Trophoblast cell (in vitro differentiated cells and primary cell): Measurements from ENCODE around the gene HAGHL.

Experiments
- DNase-seq, 2 donors: peaks; one replicate each; pipeline ENCODE4 v3.0.0-alpha.2; 2016
- H2AFZ ChIP-seq: 2 replicates; pipeline ENCODE4 v1.6.1; 2013; ENCODE audit warnings: low read length, moderate library complexity, mild to moderate bottlenecking; ENCODE audit not compliant: insufficient read depth, poor library complexity
- H2AK5ac ChIP-seq: 2 replicates; pipeline ENCODE4 v1.6.1; 2013; ENCODE audit warnings: mild to moderate bottlenecking, low read length
- H2BK120ac ChIP-seq: 2 replicates; pipeline ENCODE4 v1.6.1; 2013; ENCODE audit warnings: low read length, mild to moderate bottlenecking, moderate library complexity; ENCODE audit not compliant: insufficient read depth, poor library complexity
- H2BK12ac ChIP-seq: 2 replicates; pipeline ENCODE4 v1.6.1; 2013; ENCODE audit warnings: mild to moderate bottlenecking, low read length, moderate library complexity
- H2BK5ac ChIP-seq: 2 replicates; pipeline ENCODE4 v1.6.1; 2013; ENCODE audit warnings: low read length, low read depth, moderate library complexity, mild to moderate bottlenecking; ENCODE audit not compliant: poor library complexity
- H3K14ac ChIP-seq: 2 replicates; pipeline ENCODE4 v1.6.1; 2013; ENCODE audit warnings: mild to moderate bottlenecking, low read length
- H3K18ac ChIP-seq: 2 replicates; pipeline ENCODE4 v1.6.1; 2013; ENCODE audit warnings: mild to moderate bottlenecking, low read length
- H3K23ac ChIP-seq: 2 replicates; pipeline ENCODE4 v1.6.1; 2013; ENCODE audit warnings: low read length
- H3K27ac ChIP-seq: 2 replicates; pipeline ENCODE4 v1.5.1; 2013; ENCODE audit warnings: low read depth, mild to moderate bottlenecking, inconsistent platforms, low read length, moderate library complexity
- H3K27me3 ChIP-seq: 2 replicates; pipeline ENCODE4 v1.6.1; 2013; ENCODE audit warnings: inconsistent platforms, mild to moderate bottlenecking, low read length, moderate library complexity; ENCODE audit not compliant: insufficient read depth
- H3K36me3 ChIP-seq, 2 experiments: 1 replicate in 1 of 2; 2 replicates in 1 of 2; pipeline ENCODE4 v1.6.1; 2013; ENCODE audit warnings: low read length in 2 of 2, mild to moderate bottlenecking in 2 of 2, moderate library complexity in 1 of 2; ENCODE audit not compliant: insufficient read depth in 2 of 2, control insufficient read depth in 1 of 2
- H3K4ac ChIP-seq: 2 replicates; pipeline ENCODE4 v1.6.1; 2013; ENCODE audit warnings: low read depth, mild to moderate bottlenecking, low read length, moderate library complexity
- H3K4me1 ChIP-seq, 2 experiments: 1 replicate in 1 of 2; 2 replicates in 1 of 2; pipeline ENCODE4 v1.6.1; 2013; ENCODE audit warnings: low read length in 2 of 2, mild to moderate bottlenecking in 2 of 2, moderate library complexity in 1 of 2; ENCODE audit not compliant: insufficient read depth in 2 of 2, control insufficient read depth in 1 of 2
- H3K4me2 ChIP-seq: 2 replicates; pipeline ENCODE4 v1.6.1; 2013; ENCODE audit warnings: inconsistent platforms, mild to moderate bottlenecking, low read length, moderate library complexity
- H3K4me3 ChIP-seq: 2 replicates; pipeline ENCODE4 v1.5.1; 2013; ENCODE audit warnings: mild to moderate bottlenecking, low read depth, low read length, inconsistent platforms
- H3K79me1 ChIP-seq: one replicate; pipeline ENCODE4 v1.6.1; 2013; ENCODE audit warnings: low read length
- H3K79me2 ChIP-seq: 2 replicates; pipeline ENCODE4 v1.6.1; 2013; ENCODE audit warnings: low read length, mild to moderate bottlenecking; ENCODE audit not compliant: control insufficient read depth, insufficient read depth, poor library complexity
- H3K9ac ChIP-seq: 2 replicates; pipeline ENCODE4 v1.6.1; 2013; ENCODE audit warnings: mild to moderate bottlenecking, low read length
- H3K9me3 ChIP-seq: 2 replicates; pipeline ENCODE4 v1.6.1; 2013; ENCODE audit warnings: low read depth, mild to moderate bottlenecking, control low read depth, inconsistent platforms, low read length; ENCODE audit not compliant: insufficient read depth
- H4K12ac ChIP-seq: 2 replicates; pipeline ENCODE4 v1.6.1; 2013; ENCODE audit warnings: low read depth, mild to moderate bottlenecking, low read length, moderate library complexity
- H4K8ac ChIP-seq: 2 replicates; pipeline ENCODE4 v1.6.1; 2013; ENCODE audit warnings: low read depth, mild to moderate bottlenecking, low read length, moderate library complexity
- H4K91ac ChIP-seq: one replicate; pipeline ENCODE4 v1.6.1; 2013; ENCODE audit warnings: low read depth, mild to moderate bottlenecking, low read length, moderate library complexity
- WGBS: extraction: QIAGEN DNeasy Blood & Tissue Kit; methylation state at CpG from one replicate; pipeline ENCODE4 v1.1.7; 2013; ENCODE audit warnings: missing lambda C conversion rate; ENCODE audit not compliant: insufficient read length, insufficient coverage; ENCODE audit errors: extremely low coverage; 5-methylcytosine and 5-hydroxymethylcytosine counted together

Gene HAGHL

DNA sequence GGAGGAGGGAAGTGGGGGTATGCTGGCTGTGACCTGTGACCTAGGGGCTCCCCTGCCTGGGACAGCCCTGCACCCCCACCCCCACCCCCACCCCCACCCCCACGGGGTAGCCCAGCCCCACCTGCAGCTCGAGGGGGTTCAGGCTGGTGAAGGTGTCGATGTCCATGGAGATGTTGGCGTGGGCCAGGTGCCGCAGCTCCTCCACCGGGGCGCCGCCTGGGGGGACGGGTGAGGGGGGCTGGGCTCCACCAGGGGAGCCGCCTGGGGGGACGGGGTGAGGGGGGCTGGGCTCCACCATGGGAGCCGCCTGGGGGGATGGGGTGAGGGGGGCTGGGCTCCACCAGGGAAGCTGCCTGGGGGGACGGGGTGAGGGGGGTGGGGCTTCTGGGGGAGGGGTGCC is 43.5 kb downstream of the HAGHL start:
- Histone ChIP-seq H3K4me2 (no peak overlapping the region), H4K12ac (no peak overlapping the region), H2BK120ac (no peak overlapping the region), H3K36me3 (no peaks in the 10 kb centered on the region), H3K79me1 (no peaks in the 10 kb centered on the region), H3K4me1 (no peaks in the 10 kb centered on the region), H3K14ac (no peak overlapping the region), H4K8ac (no peak overlapping the region), H2AFZ (no peak overlapping the region), H2BK5ac (no peak overlapping the region), H3K4ac (no peak overlapping the region), H3K27ac (no peak overlapping the region), H3K23ac (no peak overlapping the region), H3K18ac (no peak overlapping the region), H3K4me3 (no peak overlapping the region), H3K27me3 (no peaks in the 10 kb centered on the region), H3K9ac (no peak overlapping the region), H2AK5ac (no peak overlapping the region), H3K79me2 (no peaks in the 10 kb centered on the region), H2BK12ac (no peak overlapping the region), H4K91ac (no peak overlapping the region), H3K9me3 (peaks cover 2% of the 10 kb centered on the region)
- WGBS: no CpG with 5 or more reads among the region's 13 CpGs
- DNase-seq: no peak

GRCh38 chr16:772959-773358 is 46.1 kb downstream of the HAGHL start:
- H4K12ac ChIP-seq: no peak overlapping the region
- H3K14ac ChIP-seq: no peak overlapping the region
- no peak overlapping the region for H2BK120ac ChIP-seq
- H3K4me2 ChIP-seq: no peak overlapping the region
- no peak overlapping the region for H3K18ac ChIP-seq
- no peak overlapping the region for H3K27ac ChIP-seq
- H3K23ac ChIP-seq: no peak overlapping the region
- no peak overlapping the region for H2AFZ ChIP-seq
- H3K79me1 ChIP-seq: no peaks in the 10 kb centered on the region
- H3K4ac ChIP-seq: no peak overlapping the region
- no peak overlapping the region for H3K9ac ChIP-seq
- no peak for DNase-seq
- H2BK5ac ChIP-seq: no peak overlapping the region
- H3K79me2 ChIP-seq: no peaks in the 10 kb centered on the region
- no peak overlapping the region for H4K91ac ChIP-seq
- H2BK12ac ChIP-seq: no peak overlapping the region
- no peak overlapping the region for H2AK5ac ChIP-seq
- no CpG with 5 or more reads among the region's 18 CpGs for WGBS
- H3K4me3 ChIP-seq: no peak overlapping the region
- no peaks in the 10 kb centered on the region for H3K36me3 ChIP-seq
- H3K4me1 ChIP-seq: peaks cover 1 to 2% of the 10 kb centered on the region in 2 experiments
- H4K8ac ChIP-seq: no peak overlapping the region
- H3K27me3 ChIP-seq: no peaks in the 10 kb centered on the region
- no peaks in the 10 kb centered on the region for H3K9me3 ChIP-seq

GRCh38 chr16:774086-775001 is 47.4 kb downstream of the HAGHL start:
- no peak overlapping the region for H3K18ac ChIP-seq
- H2BK120ac ChIP-seq: no peak overlapping the region
- no peak overlapping the region for H3K4me2 ChIP-seq
- no peak overlapping the region for H4K8ac ChIP-seq
- no peak overlapping the region for H2AFZ ChIP-seq
- no peak overlapping the region for H4K12ac ChIP-seq
- H3K9me3 ChIP-seq: no peaks in the 10 kb centered on the region
- no peaks in the 10 kb centered on the region for H3K27me3 ChIP-seq
- H3K14ac ChIP-seq: no peak overlapping the region
- no peak for DNase-seq
- no peaks in the 10 kb centered on the region for H3K36me3 ChIP-seq
- H2BK12ac ChIP-seq: no peak overlapping the region
- H3K9ac ChIP-seq: no peak overlapping the region
- H2AK5ac ChIP-seq: no peak overlapping the region
- no peak overlapping the region for H3K27ac ChIP-seq
- whole genome bisulfite sequencing: no CpG with 5 or more reads among the region's 46 CpGs
- no peak overlapping the region for H3K4me3 ChIP-seq
- H3K4ac ChIP-seq: no peak overlapping the region
- H3K79me2 ChIP-seq: no peaks in the 10 kb centered on the region
- peaks cover 5% of the 10 kb centered on the region in 2 experiments for H3K4me1 ChIP-seq
- H4K91ac ChIP-seq: no peak overlapping the region
- no peaks in the 10 kb centered on the region for H3K79me1 ChIP-seq
- no peak overlapping the region for H3K23ac ChIP-seq
- no peak overlapping the region for H2BK5ac ChIP-seq

DNA sequence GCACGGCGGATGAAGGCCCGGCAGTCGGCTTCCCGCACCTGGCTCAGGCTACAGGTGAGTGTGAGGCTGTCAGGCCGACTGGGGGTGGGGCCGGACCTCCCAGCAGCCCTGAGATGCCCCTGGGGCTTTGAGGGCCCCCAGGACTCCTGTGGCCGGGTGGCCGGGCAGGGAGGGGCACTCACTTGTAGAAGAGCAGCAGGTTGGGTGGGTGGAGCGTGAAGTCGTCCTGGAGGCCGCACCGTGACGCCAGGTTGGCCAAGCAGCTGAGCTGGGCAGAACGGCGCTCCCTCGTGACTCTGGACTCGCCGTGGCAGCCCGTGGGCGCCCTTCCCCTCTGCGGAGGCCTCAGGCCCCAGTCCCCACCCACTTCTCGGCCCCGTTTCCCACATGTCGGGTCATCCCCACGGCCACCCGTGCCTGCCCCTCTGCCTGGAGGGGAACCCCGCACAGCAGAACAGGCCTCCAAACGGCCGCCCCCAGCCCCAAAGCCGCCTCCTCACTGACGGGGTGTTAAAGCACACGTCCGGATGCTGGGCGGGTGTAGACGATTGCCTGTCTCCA is 48.4 kb downstream of the HAGHL start:
- Histone ChIP-seq H3K18ac (no peak overlapping the region), H3K9ac (no peak overlapping the region), H3K4me2 (no peak overlapping the region), H4K91ac (no peak overlapping the region), H3K4ac (no peak overlapping the region), H3K79me2 (no peaks in the 10 kb centered on the region), H3K23ac (no peak overlapping the region), H3K4me3 (no peak overlapping the region), H3K14ac (no peak overlapping the region), H3K36me3 (no peaks in the 10 kb centered on the region), H2AK5ac (no peak overlapping the region), H3K4me1 (peaks cover 5% of the 10 kb centered on the region in 2 experiments), H2BK12ac (no peak overlapping the region), H3K27me3 (no peaks in the 10 kb centered on the region), H3K79me1 (no peaks in the 10 kb centered on the region), H2BK120ac (no peak overlapping the region), H2BK5ac (no peak overlapping the region), H2AFZ (no peak overlapping the region), H3K9me3 (no peaks in the 10 kb centered on the region), H4K12ac (no peak overlapping the region), H4K8ac (no peak overlapping the region), H3K27ac (no peak overlapping the region)
- WGBS: no CpG with 5 or more reads among the region's 36 CpGs
- DNase-seq: no peak
